PC-9 (cell line): ENCODE results near the gene FEM1B. TPM values are rescaled to one million over a fixed set of nuclear protein-coding genes. Genes with fewer than 3 reads are reported as not detected.

Source experiments
- BruUV-seq: library from RNA; stranded (reverse); fragments of 400-500 nt; replicated peaks from 2 replicates; lab custom pipeline; 2021; lab: Mats Ljungman, UMichigan
- CTCF ChIA-PET: fragments of 300-600 bp; sonication (Branson Sonifier 250); formaldehyde crosslinking; loops from one replicate; lab custom pipeline; 2022; ENCODE audit warnings: antibody characterized with exemption; lab: Charles Lee
- POLR2A ChIA-PET: fragments of 300-600 bp; sonication (Branson Sonifier 250); formaldehyde crosslinking; loops from one replicate; lab custom pipeline; 2022; ENCODE audit warnings: antibody characterized with exemption; ENCODE audit not compliant: unreplicated experiment; lab: Charles Lee
- DNase-seq, 2 experiments: peaks; one replicate each; pipeline versions ENCODE4 v3.0.0 to v3.0.0-alpha.2; 2015 to 2022; ENCODE audit warnings: mixed read lengths in 1 of 2
- H2AFZ ChIP-seq: fragments of 200-600 bp; sonication (generic); 2 replicates; pipeline ENCODE4 v1.8.1; 2017; ENCODE audit warnings: antibody characterized with exemption
- H3F3A ChIP-seq: fragments of 200-600 bp; sonication (generic); 2 replicates; pipeline ENCODE4 v1.8.1; 2017; ENCODE audit warnings: antibody characterized with exemption, mild to moderate bottlenecking, low read depth; ENCODE audit not compliant: insufficient read depth
- H3K27ac ChIP-seq: fragments of 200-600 bp; sonication (generic); 2 replicates; pipeline ENCODE4 v1.6.1; 2016; ENCODE audit warnings: mixed run types
- H3K27me3 ChIP-seq: fragments of 200-600 bp; sonication (generic); 2 replicates; pipeline ENCODE4 v1.6.1; 2016; ENCODE audit warnings: low read depth, mixed run types; ENCODE audit not compliant: insufficient read depth
- H3K36me3 ChIP-seq: fragments of 200-600 bp; sonication (generic); 2 replicates; pipeline ENCODE4 v1.6.1; 2016; ENCODE audit warnings: low read depth, mixed run types
- H3K4me1 ChIP-seq: fragments of 200-600 bp; sonication (generic); replicated peaks from 2 replicates; pipeline ENCODE4 v1.6.1; 2016; ENCODE audit warnings: mixed run types; ENCODE audit not compliant: insufficient read depth
- H3K4me2 ChIP-seq: fragments of 200-600 bp; sonication (generic); 2 replicates; pipeline ENCODE4 v1.6.1; 2017; ENCODE audit warnings: mixed run types
- H3K4me3 ChIP-seq: fragments of 200-600 bp; sonication (generic); 2 replicates; pipeline ENCODE4 v1.6.1; 2016; ENCODE audit warnings: mixed run types
- H3K79me2 ChIP-seq: fragments of 200-600 bp; sonication (generic); 2 replicates; pipeline ENCODE4 v1.6.1; 2017; ENCODE audit warnings: low read depth, mixed run types
- H3K9me2 ChIP-seq: fragments of 200-600 bp; sonication (generic); 2 replicates; pipeline ENCODE4 v1.8.1; 2017; ENCODE audit warnings: mild to moderate bottlenecking; ENCODE audit not compliant: insufficient read depth
- H3K9me3 ChIP-seq: fragments of 200-600 bp; sonication (generic); 2 replicates; pipeline ENCODE4 v1.8.1; 2016; ENCODE audit warnings: low read depth; ENCODE audit not compliant: insufficient read depth
- H4K20me1 ChIP-seq: fragments of 200-600 bp; sonication (generic); 2 replicates; pipeline ENCODE4 v1.8.1; 2017; ENCODE audit not compliant: insufficient read depth
- EZH2 ChIP-seq: fragments of 200-600 bp; sonication (generic); IDR thresholded peaks from 2 replicates; pipeline ENCODE4 v1.8.0; 2017; ENCODE audit warnings: antibody characterized with exemption, low read depth
- intact Hi-C: fragments of 100-400 bp; cut with micrococcal nuclease; formaldehyde crosslinking; loops from one replicate; pipeline ENCODE4 v1.10.0; 2022; ENCODE audit not compliant: unreplicated experiment
- total RNA-seq: library from RNA; stranded (reverse); gene quantifications from 2 replicates; pipeline ENCODE4 v1.2.3, GENCODE V29; 2021
- TF ChIP-seq, protein P1 (sequence below): fragments of 200-600 bp; sonication (generic); conservative IDR thresholded peaks from 2 replicates; pipeline ENCODE4 v1.6.1; 2017; ENCODE audit warnings: mixed run types, antibody characterized with exemption, mild to moderate bottlenecking, moderate library complexity

FEM1B gene
- total RNA-seq, 1 experiment from 2014 or later: 31.6 TPM

DNA sequence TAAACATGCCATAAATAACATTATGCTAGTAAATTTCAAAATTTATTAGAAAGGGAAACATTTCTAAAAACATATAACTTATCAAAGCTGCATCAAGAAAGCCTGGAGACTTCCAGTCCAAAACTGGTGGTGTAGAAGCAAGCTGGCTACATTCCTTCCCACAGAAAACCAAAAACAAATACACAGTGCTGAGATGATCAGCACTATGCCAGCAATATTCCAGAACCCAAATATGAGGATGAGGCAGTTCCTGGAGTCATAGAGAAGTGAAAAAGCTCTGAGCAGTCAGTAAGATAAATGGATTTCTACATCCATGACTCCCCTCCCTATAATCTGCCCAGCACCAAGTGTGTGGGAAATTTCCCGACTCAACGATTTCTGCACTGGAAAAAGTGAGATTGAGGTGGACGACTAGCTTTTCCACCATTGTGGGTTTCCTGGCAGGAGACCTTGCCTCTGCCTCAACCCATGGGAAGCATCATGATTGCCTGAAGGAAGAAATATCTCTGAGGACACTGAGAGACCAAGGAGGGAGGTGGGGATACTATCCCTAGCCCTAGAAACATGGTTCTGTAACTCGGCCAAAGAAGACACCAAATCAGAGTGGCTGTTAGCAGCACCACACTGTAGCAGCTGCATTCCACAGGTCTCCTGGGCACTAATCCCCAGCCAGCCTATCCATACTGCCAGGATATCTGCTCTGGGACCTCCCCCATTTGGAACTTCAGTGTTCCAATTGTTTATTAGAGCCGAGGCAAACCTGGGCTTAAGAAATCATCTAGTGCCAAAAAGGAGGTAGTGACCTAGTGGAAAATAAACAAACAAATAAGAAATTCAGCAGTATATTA lies 36.2 kb upstream of the FEM1B start:
- Histone ChIP-seq H3K79me2 (no peaks in the 10 kb centered on the region), H3K4me1 (no peaks in the 10 kb centered on the region), H2AFZ (no peak overlapping the region), H3K27ac (no peak overlapping the region), H4K20me1 (no peaks in the 10 kb centered on the region), H3K9me3 (no peaks in the 10 kb centered on the region; the same call in 1 of the 2 replicates), H3K36me3 (no peaks in the 10 kb centered on the region), H3K4me3 (no peak overlapping the region), H3K9me2 (no peaks in the 10 kb centered on the region), H3F3A (no peaks in the 10 kb centered on the region), H3K27me3 (no peaks in the 10 kb centered on the region), H3K4me2 (no peak overlapping the region)
- ChIA-PET CTCF (interaction anchor here (0.6 kb wide), 1 partner anchor 742 kb away, joined by 3 read pairs; no protein-coding TSS in a partner anchor), POLR2A (no interaction called here)
- TF ChIP-seq, protein P1, sequence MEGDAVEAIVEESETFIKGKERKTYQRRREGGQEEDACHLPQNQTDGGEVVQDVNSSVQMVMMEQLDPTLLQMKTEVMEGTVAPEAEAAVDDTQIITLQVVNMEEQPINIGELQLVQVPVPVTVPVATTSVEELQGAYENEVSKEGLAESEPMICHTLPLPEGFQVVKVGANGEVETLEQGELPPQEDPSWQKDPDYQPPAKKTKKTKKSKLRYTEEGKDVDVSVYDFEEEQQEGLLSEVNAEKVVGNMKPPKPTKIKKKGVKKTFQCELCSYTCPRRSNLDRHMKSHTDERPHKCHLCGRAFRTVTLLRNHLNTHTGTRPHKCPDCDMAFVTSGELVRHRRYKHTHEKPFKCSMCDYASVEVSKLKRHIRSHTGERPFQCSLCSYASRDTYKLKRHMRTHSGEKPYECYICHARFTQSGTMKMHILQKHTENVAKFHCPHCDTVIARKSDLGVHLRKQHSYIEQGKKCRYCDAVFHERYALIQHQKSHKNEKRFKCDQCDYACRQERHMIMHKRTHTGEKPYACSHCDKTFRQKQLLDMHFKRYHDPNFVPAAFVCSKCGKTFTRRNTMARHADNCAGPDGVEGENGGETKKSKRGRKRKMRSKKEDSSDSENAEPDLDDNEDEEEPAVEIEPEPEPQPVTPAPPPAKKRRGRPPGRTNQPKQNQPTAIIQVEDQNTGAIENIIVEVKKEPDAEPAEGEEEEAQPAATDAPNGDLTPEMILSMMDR: no peak
- no peak for TF ChIP-seq EZH2
- intact Hi-C loops: no loop called here
- BruUV-seq: no TSS peak
- DNase-seq: no peak

GRCh38 chr15:68244235-68244634 lies 33.3 kb upstream of the FEM1B start:
- no peaks in the 10 kb centered on the region; the same call in 1 of the 2 replicates for H3K9me3 ChIP-seq
- no peak overlapping the region for H2AFZ ChIP-seq
- no peak overlapping the region for H3K4me2 ChIP-seq
- H3K36me3 ChIP-seq: no peaks in the 10 kb centered on the region
- H3F3A ChIP-seq: no peaks in the 10 kb centered on the region
- no peaks in the 10 kb centered on the region for H3K79me2 ChIP-seq
- H4K20me1 ChIP-seq: no peaks in the 10 kb centered on the region
- no peak overlapping the region for H3K4me3 ChIP-seq
- BruUV-seq: no TSS peak
- H3K27ac ChIP-seq: no peak overlapping the region
- no peaks in the 10 kb centered on the region for H3K9me2 ChIP-seq
- CTCF ChIA-PET: no interaction called here
- TF ChIP-seq EZH2: no peak
- TF ChIP-seq, protein P1: no peak
- POLR2A ChIA-PET: no interaction called here
- intact Hi-C loops: no loop called here
- no peaks in the 10 kb centered on the region for H3K4me1 ChIP-seq
- no peaks in the 10 kb centered on the region for H3K27me3 ChIP-seq
- no peak for DNase-seq

GRCh38 chr15:68249058-68249713 lies 28.4 kb upstream of the FEM1B start:
- Histone ChIP-seq H3K4me1 (no peaks in the 10 kb centered on the region), H3K36me3 (no peaks in the 10 kb centered on the region), H3K4me3 (no peak overlapping the region), H3K79me2 (no peaks in the 10 kb centered on the region), H3K27ac (no peak overlapping the region), H3K9me3 (no peaks in the 10 kb centered on the region), H2AFZ (no peak overlapping the region), H3K27me3 (no peaks in the 10 kb centered on the region), H3K4me2 (no peak overlapping the region), H3F3A (no peaks in the 10 kb centered on the region), H4K20me1 (no peaks in the 10 kb centered on the region), H3K9me2 (no peaks in the 10 kb centered on the region)
- ChIA-PET POLR2A (no interaction called here), CTCF (no interaction called here)
- no peak for DNase-seq
- no peak for TF ChIP-seq EZH2
- TF ChIP-seq, protein P1: no peak
- BruUV-seq: no TSS peak
- intact Hi-C loops: no loop called here
